HEK293T (cell line): Measurements from ENCODE around the gene ABLIM2.

ENCODE experiments used
- ARNT ChIP-seq: fragments of 450-650 bp; IDR thresholded peaks from 2 replicates; pipeline ENCODE4 v1.6.1; 2017; ENCODE audit warnings: mild to moderate bottlenecking
- BHLHE40 ChIP-seq: fragments of 450-650 bp; IDR thresholded peaks from 2 replicates; pipeline ENCODE4 v1.6.1; 2016; ENCODE audit warnings: mild to moderate bottlenecking, moderate library complexity, borderline replicate concordance
- CTBP1 ChIP-seq: fragments of 450-650 bp; IDR thresholded peaks from 2 replicates; pipeline ENCODE4 v1.6.1; 2016; ENCODE audit warnings: borderline replicate concordance
- ELF4 ChIP-seq: fragments of 450-650 bp; IDR thresholded peaks from 2 replicates; pipeline ENCODE4 v1.6.1; 2017; ENCODE audit warnings: antibody characterized with exemption
- FOXA1 ChIP-seq: fragments of 450-650 bp; IDR thresholded peaks from 2 replicates; pipeline ENCODE4 v1.6.1; 2016; ENCODE audit warnings: mild to moderate bottlenecking
- FOXK2 ChIP-seq: fragments of 450-650 bp; IDR thresholded peaks from 2 replicates; pipeline ENCODE4 v1.6.1; 2016; ENCODE audit warnings: mild to moderate bottlenecking
- FOXM1 ChIP-seq: fragments of 450-650 bp; IDR thresholded peaks from 2 replicates; pipeline ENCODE4 v1.6.1; 2017; ENCODE audit warnings: mild to moderate bottlenecking, borderline replicate concordance
- HDGF ChIP-seq: fragments of 450-650 bp; IDR thresholded peaks from 2 replicates; pipeline ENCODE4 v1.6.1; 2017; ENCODE audit warnings: antibody characterized with exemption, borderline replicate concordance
- PKNOX1 ChIP-seq: fragments of 450-650 bp; IDR thresholded peaks from 2 replicates; pipeline ENCODE4 v1.6.1; 2016
- SP1 ChIP-seq: fragments of 450-650 bp; IDR thresholded peaks from 2 replicates; pipeline ENCODE4 v1.6.1; 2017
- SUZ12 ChIP-seq: fragments of 450-650 bp; IDR thresholded peaks from 2 replicates; pipeline ENCODE4 v1.6.1; 2016; ENCODE audit warnings: mild to moderate bottlenecking
- TARDBP ChIP-seq: fragments of 450-650 bp; IDR thresholded peaks from 2 replicates; pipeline ENCODE4 v1.6.1; 2016
- ZNF384 ChIP-seq: fragments of 450-650 bp; IDR thresholded peaks from 2 replicates; pipeline ENCODE4 v1.6.1; 2016

GRCh38 chr4:8148159-8148558 is 10.5 kb downstream of the ABLIM2 start:
- TF ChIP-seq SP1 (no peak), FOXM1 (no peak), FOXK2 (no peak), ZNF384 (no peak), ELF4 (no peak), CTBP1 (no peak), TARDBP (no peak), HDGF (no peak), BHLHE40 (no peak), ARNT (no peak), SUZ12 (no peak), PKNOX1 (no peak), FOXA1 (no peak)
